ENCODE measurements around the gene TRAF3IP1. TPM values are rescaled to one million over a fixed set of nuclear protein-coding genes. Genes with fewer than 3 reads are reported as not detected.

The TRAF3IP1 gene
- total RNA-seq, 4 donors from 2014 or later, result 12.6 to 41.8 (median 27.6) TPM

DNA sequence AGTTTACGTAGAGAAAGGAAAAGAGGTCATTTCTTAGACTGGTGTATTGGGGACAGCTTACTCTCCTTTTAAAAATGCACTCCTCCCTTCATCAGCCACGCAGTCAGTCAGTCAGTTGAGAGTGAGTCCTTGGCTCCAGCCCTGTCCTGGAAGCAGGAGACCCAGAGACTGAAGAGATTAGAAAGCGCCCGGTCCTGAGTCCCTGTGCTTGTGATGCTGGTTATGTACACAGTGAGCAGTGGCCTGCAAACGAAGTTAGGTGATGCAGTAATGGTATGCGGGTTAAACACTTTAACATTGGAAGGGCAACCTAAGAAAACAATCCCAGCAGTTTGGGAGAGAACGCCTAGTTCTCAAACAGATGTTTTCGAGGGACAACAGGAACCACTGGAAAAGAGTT, 100.1 kb downstream of the TRAF3IP1 start:
- DNase-seq, result no peak
- TF ChIP-seq, protein P1, sequence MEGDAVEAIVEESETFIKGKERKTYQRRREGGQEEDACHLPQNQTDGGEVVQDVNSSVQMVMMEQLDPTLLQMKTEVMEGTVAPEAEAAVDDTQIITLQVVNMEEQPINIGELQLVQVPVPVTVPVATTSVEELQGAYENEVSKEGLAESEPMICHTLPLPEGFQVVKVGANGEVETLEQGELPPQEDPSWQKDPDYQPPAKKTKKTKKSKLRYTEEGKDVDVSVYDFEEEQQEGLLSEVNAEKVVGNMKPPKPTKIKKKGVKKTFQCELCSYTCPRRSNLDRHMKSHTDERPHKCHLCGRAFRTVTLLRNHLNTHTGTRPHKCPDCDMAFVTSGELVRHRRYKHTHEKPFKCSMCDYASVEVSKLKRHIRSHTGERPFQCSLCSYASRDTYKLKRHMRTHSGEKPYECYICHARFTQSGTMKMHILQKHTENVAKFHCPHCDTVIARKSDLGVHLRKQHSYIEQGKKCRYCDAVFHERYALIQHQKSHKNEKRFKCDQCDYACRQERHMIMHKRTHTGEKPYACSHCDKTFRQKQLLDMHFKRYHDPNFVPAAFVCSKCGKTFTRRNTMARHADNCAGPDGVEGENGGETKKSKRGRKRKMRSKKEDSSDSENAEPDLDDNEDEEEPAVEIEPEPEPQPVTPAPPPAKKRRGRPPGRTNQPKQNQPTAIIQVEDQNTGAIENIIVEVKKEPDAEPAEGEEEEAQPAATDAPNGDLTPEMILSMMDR (IDR thresholded peaks at IDR 0.05), result no peak
- no peak for TF ChIP-seq POLR2A (IDR thresholded peaks at IDR 0.05)

DNA sequence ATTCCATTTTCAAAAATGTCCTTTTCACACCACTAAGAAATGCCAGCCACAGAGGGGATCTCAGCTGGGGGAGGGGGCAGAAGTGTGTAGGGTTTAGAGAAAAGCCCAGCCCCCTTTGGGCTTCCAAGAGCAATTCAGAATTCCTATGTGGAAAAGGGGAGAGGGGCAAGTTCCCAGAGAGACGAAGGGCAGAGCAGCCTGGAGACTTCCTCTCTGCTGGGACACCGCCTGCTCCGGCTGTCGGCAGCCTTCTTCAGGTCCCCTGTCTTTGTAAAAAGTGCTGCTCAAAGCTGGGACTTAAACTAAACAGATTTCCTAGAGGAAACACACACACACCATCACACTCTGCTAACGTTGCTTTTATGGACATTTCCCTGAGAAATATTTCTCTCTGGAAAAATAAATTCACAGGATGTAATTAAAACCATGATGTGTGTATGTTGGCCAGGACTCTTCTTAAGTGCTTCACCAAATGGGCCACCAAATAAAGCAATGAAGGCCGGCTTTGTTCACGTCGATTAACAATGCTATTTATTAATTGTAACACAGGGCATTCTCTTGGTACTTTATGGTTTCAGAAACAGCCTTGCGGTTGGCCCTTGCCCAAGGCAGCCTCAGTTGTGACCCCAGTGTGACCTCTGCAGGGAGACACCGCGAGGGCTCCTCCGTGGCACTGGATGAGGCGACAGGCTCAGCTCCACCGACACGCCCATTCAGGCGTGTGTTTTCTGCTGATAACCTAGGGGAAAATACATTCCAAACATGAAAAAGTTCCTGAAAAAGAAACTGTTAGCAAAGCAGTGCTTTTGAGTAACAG, 100.8 kb downstream of the TRAF3IP1 start:
- Histone ChIP-seq H3K27me3 (no peaks in the 10 kb centered on the region), H3K4me1 (peaks cover 0 to 4% of the 10 kb centered on the region in 2 donors), H3K36me3 (no peaks in the 10 kb centered on the region), H3K27ac (no peak overlapping the region), H3K9me3 (no peaks in the 10 kb centered on the region), H3K4me3 (no peak overlapping the region)
- intact Hi-C loops (cut with DNase I; ENCODE audit: low total_unique reads), result no loop called here
- no peak for TF ChIP-seq POLR2A (IDR thresholded peaks at IDR 0.05)
- TF ChIP-seq, protein P1 (IDR thresholded peaks at IDR 0.05), result no peak
- no peak for DNase-seq

More for the DNA sequence above, 100.1 kb downstream of the TRAF3IP1 start:
- no peaks in the 10 kb centered on the region for H3K27me3 ChIP-seq
- no peak overlapping the region for H3K4me3 ChIP-seq
- no peaks in the 10 kb centered on the region for H3K36me3 ChIP-seq
- intact Hi-C loops (cut with DNase I; ENCODE audit: low total_unique reads), result no loop called here
- no peaks in the 10 kb centered on the region for H3K9me3 ChIP-seq
- H3K4me1 ChIP-seq, result no peaks in the 10 kb centered on the region
- H3K27ac ChIP-seq, result no peak overlapping the region

DNA sequence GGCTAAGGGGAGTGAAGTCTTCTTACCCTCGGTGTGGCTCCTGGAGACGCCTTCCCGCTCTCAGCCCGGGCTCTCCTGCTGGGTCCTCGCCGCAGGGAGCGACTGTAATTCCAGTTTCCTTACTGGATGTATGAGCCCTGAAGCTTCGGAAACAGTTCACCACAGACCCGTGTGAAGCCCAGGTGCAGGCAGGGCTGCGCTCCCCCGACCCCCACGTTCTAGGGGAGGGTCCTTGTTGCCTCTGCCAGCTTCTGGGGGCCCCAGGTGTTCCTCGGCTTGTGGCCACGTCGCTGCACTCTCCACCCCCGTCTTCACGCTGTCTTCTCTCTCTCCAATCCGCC, 101.3 kb downstream of the TRAF3IP1 start:
- no peak for TF ChIP-seq POLR2A (IDR thresholded peaks at IDR 0.05)
- TF ChIP-seq, protein P1 (IDR thresholded peaks at IDR 0.05), result no peak
- Histone ChIP-seq H3K27me3 (no peaks in the 10 kb centered on the region), H3K4me1 (peaks cover 0 to 4% of the 10 kb centered on the region in 2 donors), H3K4me3 (no peak overlapping the region), H3K9me3 (no peaks in the 10 kb centered on the region), H3K36me3 (no peaks in the 10 kb centered on the region), H3K27ac (no peak overlapping the region)
- DNase-seq, result no peak
- intact Hi-C loops (cut with DNase I; ENCODE audit: low total_unique reads), result no loop called here

DNA sequence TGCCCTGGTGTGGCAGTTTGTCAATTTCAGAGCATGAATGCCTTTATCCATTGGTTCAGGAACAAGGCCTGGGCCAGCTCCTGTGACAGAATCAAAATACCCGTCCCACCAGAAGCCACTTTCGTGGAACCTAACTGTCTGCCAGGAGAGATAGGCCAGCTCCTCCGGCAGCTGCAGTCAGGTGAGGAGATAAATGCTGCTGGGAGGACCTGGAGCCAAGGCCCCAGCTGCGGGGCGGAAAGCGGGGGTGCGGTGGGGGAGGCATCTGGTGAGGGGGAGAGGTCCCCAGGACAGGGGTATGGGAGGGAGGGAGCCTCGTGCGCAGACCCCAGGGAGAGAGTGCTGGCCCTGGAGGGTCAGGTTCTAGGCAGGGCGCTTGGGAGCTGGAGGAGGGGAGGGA, 102.0 kb downstream of the TRAF3IP1 start:
- Histone ChIP-seq H3K9me3 (no peaks in the 10 kb centered on the region), H3K4me1 (peaks cover 0 to 4% of the 10 kb centered on the region in 2 donors), H3K4me3 (no peak overlapping the region), H3K27ac (no peak overlapping the region), H3K36me3 (no peaks in the 10 kb centered on the region), H3K27me3 (no peaks in the 10 kb centered on the region)
- no peak for TF ChIP-seq POLR2A (IDR thresholded peaks at IDR 0.05)
- TF ChIP-seq, protein P1 (IDR thresholded peaks at IDR 0.05), result no peak
- intact Hi-C loops (cut with DNase I; ENCODE audit: low total_unique reads), result no loop called here
- DNase-seq, result no peak

DNA sequence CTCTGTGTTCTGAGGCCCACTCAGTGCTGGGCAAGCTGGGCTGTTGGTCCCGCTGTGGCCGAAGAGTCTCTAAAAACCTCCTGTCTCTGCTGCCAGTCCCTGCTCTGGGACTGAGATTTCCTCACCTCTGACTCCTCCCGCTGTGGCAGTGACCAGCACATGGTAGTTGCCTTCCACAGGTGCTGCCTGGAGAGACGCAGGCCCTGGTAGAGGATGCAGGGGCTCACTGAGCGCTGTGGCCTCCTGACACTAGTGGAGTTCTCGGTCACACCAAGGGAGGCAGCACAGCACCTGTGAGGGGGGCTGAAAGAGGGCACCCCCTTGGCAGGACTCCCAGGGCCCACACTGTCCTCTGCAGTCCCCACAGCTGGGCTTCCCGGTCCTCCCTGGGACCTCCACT, 102.6 kb downstream of the TRAF3IP1 start:
- intact Hi-C loops (cut with DNase I; ENCODE audit: low total_unique reads), result no loop called here
- H3K36me3 ChIP-seq, result no peaks in the 10 kb centered on the region
- H3K9me3 ChIP-seq, result no peaks in the 10 kb centered on the region
- DNase-seq, result no peak
- no peak overlapping the region for H3K27ac ChIP-seq
- H3K27me3 ChIP-seq, result no peaks in the 10 kb centered on the region
- TF ChIP-seq, protein P1 (IDR thresholded peaks at IDR 0.05), result no peak
- TF ChIP-seq POLR2A (IDR thresholded peaks at IDR 0.05), result no peak
- peaks cover 0 to 4% of the 10 kb centered on the region in 2 donors for H3K4me1 ChIP-seq
- no peak overlapping the region for H3K4me3 ChIP-seq

Measured in uterus (tissue), 4 donors.